ENCODE measurements around the gene PHYKPL.

PHYKPL gene

DNA sequence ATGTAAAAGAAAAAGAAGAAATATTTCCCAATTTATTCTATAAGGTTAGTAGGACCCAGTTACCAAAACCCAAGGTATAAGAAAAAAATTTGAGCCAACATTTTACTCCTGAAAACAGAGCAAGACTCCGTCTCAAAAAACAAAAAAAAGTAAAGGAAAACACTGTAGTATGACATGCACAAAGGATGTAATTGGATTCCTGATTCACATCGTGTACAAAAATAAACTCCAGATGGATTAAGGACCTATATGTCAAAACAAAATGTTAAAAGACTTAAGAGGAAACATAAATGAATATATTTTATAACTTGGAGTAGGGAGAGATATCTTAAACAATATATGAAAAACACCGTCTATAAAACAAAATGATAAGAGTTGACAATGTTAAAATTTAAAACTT is 13.8 kb downstream of the PHYKPL start:
- no peaks in the 10 kb centered on the region for H3K9me2 ChIP-seq (replicated peaks; ENCODE audit: insufficient read depth, low read length)
- H3K27me3 ChIP-seq (ENCODE audit: low read length) = no peaks in the 10 kb centered on the region
- H2AFZ ChIP-seq (ENCODE audit: low read depth, low read length, severe bottlenecking) = no peak overlapping the region
- no peak overlapping the region for H3K27ac ChIP-seq (ENCODE audit: low read depth, low read length)
- no peaks in the 10 kb centered on the region for H3K79me2 ChIP-seq (ENCODE audit: insufficient read depth, low read length)
- no peaks in the 10 kb centered on the region for H3K9me3 ChIP-seq (ENCODE audit: insufficient read depth, low read length)
- peaks cover 39% of the 10 kb centered on the region for H3F3A ChIP-seq (ENCODE audit: insufficient read depth)
- no peak for TF ChIP-seq EZH2phosphoT487 (conservative IDR thresholded peaks at IDR 0.05; ENCODE audit: low read length)
- TF ChIP-seq, protein P1, sequence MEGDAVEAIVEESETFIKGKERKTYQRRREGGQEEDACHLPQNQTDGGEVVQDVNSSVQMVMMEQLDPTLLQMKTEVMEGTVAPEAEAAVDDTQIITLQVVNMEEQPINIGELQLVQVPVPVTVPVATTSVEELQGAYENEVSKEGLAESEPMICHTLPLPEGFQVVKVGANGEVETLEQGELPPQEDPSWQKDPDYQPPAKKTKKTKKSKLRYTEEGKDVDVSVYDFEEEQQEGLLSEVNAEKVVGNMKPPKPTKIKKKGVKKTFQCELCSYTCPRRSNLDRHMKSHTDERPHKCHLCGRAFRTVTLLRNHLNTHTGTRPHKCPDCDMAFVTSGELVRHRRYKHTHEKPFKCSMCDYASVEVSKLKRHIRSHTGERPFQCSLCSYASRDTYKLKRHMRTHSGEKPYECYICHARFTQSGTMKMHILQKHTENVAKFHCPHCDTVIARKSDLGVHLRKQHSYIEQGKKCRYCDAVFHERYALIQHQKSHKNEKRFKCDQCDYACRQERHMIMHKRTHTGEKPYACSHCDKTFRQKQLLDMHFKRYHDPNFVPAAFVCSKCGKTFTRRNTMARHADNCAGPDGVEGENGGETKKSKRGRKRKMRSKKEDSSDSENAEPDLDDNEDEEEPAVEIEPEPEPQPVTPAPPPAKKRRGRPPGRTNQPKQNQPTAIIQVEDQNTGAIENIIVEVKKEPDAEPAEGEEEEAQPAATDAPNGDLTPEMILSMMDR (IDR thresholded peaks at IDR 0.05; ENCODE audit: insufficient read depth, low read length, poor library complexity, severe bottlenecking) = no peak
- H4K20me1 ChIP-seq (ENCODE audit: low read depth, low read length) = no peaks in the 10 kb centered on the region
- no peak overlapping the region for H3K4me2 ChIP-seq (ENCODE audit: low read depth, low read length, poor library complexity, severe bottlenecking)
- peaks cover 11% of the 10 kb centered on the region for H3K36me3 ChIP-seq (ENCODE audit: low read length)
- H3K9ac ChIP-seq (ENCODE audit: low read length) = no peak overlapping the region
- no peak overlapping the region for H3K4me3 ChIP-seq (ENCODE audit: insufficient read depth, low read length, poor library complexity, severe bottlenecking)

DNA sequence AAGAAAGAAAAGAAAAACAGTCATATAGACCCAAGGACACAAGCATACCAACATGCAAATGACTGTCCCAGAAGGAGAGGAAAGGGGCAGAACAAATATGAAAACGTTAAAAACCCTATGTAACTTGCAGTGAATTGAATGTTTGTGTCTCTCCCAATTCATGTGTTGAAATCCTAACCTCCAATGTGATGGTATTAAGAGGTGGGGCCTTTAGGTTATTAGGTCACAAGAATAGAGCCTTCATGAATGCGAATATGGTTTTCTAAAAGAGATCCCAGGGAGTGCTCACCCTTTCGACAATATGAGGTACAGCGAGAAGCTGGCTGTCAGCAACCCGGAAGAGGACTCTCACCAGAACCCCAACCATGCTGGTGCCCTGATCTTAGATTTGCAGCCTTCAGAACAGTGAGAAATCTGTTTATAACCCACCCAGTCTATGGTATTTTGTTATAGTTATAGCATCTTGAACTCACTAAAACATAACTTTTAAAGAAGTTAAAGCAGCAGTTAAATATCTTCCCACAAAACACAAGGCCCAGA is 14.3 kb downstream of the PHYKPL start:
- Histone ChIP-seq H3F3A (ENCODE audit: insufficient read depth) (peaks cover 45% of the 10 kb centered on the region), H3K27ac (ENCODE audit: low read depth, low read length) (no peak overlapping the region), H2AFZ (ENCODE audit: low read depth, low read length, severe bottlenecking) (no peak overlapping the region), H3K9ac (ENCODE audit: low read length) (no peak overlapping the region), H3K4me2 (ENCODE audit: low read depth, low read length, poor library complexity, severe bottlenecking) (no peak overlapping the region), H3K79me2 (ENCODE audit: insufficient read depth, low read length) (no peaks in the 10 kb centered on the region), H3K4me3 (ENCODE audit: insufficient read depth, low read length, poor library complexity, severe bottlenecking) (no peak overlapping the region), H4K20me1 (ENCODE audit: low read depth, low read length) (no peaks in the 10 kb centered on the region), H3K27me3 (ENCODE audit: low read length) (no peaks in the 10 kb centered on the region), H3K36me3 (ENCODE audit: low read length) (peaks cover 11% of the 10 kb centered on the region), H3K9me3 (ENCODE audit: insufficient read depth, low read length) (no peaks in the 10 kb centered on the region), H3K9me2 (replicated peaks; ENCODE audit: insufficient read depth, low read length) (no peaks in the 10 kb centered on the region)
- no peak for TF ChIP-seq EZH2phosphoT487 (conservative IDR thresholded peaks at IDR 0.05; ENCODE audit: low read length)
- TF ChIP-seq, protein P1 (IDR thresholded peaks at IDR 0.05; ENCODE audit: insufficient read depth, low read length, poor library complexity, severe bottlenecking) = no peak

DNA sequence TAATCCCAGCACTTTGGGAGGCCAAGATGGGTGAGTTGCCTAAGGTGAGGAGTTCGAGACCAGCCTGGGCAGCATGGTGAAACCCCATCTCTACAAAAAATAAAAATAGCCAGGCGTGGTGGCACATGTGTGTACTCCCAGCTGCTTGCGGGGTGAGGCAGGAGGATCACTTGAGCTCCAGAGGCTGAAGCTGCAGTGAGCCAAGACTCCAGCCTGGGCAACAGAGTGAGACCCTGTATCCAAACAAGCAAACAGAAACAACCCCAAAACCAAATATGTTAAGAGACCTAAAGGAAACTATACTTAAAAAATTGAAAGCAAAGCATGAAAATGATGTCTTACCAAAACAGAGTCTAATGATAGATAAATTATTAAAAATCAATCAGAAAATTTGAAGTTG is 15.8 kb downstream of the PHYKPL start:
- Histone ChIP-seq H3K4me2 (ENCODE audit: low read depth, low read length, poor library complexity, severe bottlenecking) (no peak overlapping the region), H3K27ac (ENCODE audit: low read depth, low read length) (no peak overlapping the region; the same call in 1 of the 2 replicates), H3K79me2 (ENCODE audit: insufficient read depth, low read length) (no peaks in the 10 kb centered on the region), H3F3A (ENCODE audit: insufficient read depth) (peaks cover 60% of the 10 kb centered on the region), H3K9ac (ENCODE audit: low read length) (no peak overlapping the region), H4K20me1 (ENCODE audit: low read depth, low read length) (no peaks in the 10 kb centered on the region; the same call in 1 of the 2 replicates), H2AFZ (ENCODE audit: low read depth, low read length, severe bottlenecking) (no peak overlapping the region), H3K9me3 (ENCODE audit: insufficient read depth, low read length) (no peaks in the 10 kb centered on the region), H3K36me3 (ENCODE audit: low read length) (peaks cover 12% of the 10 kb centered on the region), H3K9me2 (replicated peaks; ENCODE audit: insufficient read depth, low read length) (no peaks in the 10 kb centered on the region), H3K4me3 (ENCODE audit: insufficient read depth, low read length, poor library complexity, severe bottlenecking) (no peak overlapping the region), H3K27me3 (ENCODE audit: low read length) (no peaks in the 10 kb centered on the region)
- TF ChIP-seq, protein P1 (IDR thresholded peaks at IDR 0.05; ENCODE audit: insufficient read depth, low read length, poor library complexity, severe bottlenecking) = no peak
- TF ChIP-seq EZH2phosphoT487 (conservative IDR thresholded peaks at IDR 0.05; ENCODE audit: low read length) = no peak
